Tibial artery (tissue), 4 donors: ENCODE measurements around the gene POP4.

ENCODE experiments used
- DNase-seq, 2 donors: peaks; one replicate each; pipeline ENCODE4 v3.0.0-alpha.2; 2019
- H3K27ac ChIP-seq, 2 donors: fragments of 200-600 bp; sonication (generic) in 1 of 2; 1 replicate in 1 of 2; 2 replicates in 1 of 2; pipeline ENCODE4 v1.5.1; 2018 to 2019; ENCODE audit warnings: mild to moderate bottlenecking in 1 of 2
- H3K27me3 ChIP-seq, 2 donors: fragments of 200-600 bp; sonication (generic) in 1 of 2; one replicate each; pipeline versions ENCODE4 v1.5.1 to v1.6.0; 2016 to 2019
- H3K36me3 ChIP-seq, 3 donors: fragments of 200-600 bp; sonication (generic) in 2 of 3; one replicate each; pipeline ENCODE4 v1.5.1; 2016 to 2019; ENCODE audit warnings: mild to moderate bottlenecking in 2 of 3
- H3K4me1 ChIP-seq, 4 donors: fragments of 200-600 bp; sonication (generic) in 2 of 4; 1 replicate in 3 of 4; 2 replicates in 1 of 4; pipeline ENCODE4 v1.5.1; 2016 to 2019
- H3K4me3 ChIP-seq, 2 donors: fragments of 200-600 bp; sonication (generic) in 1 of 2; 1 replicate in 1 of 2; 2 replicates in 1 of 2; pipeline ENCODE4 v1.5.1; 2018 to 2019; ENCODE audit warnings: mild to moderate bottlenecking in 2 of 2
- H3K9me3 ChIP-seq, 3 donors: fragments of 200-600 bp; sonication (generic) in 1 of 3; one replicate each; pipeline ENCODE4 v1.5.1; 2016 to 2019
- intact Hi-C: fragments of 100-400 bp; cut with DNase I; formaldehyde crosslinking; loops from one replicate; pipeline ENCODE4 v1.15.0; 2023; ENCODE audit warnings: low total_unique reads
- TF ChIP-seq, protein P1 (sequence below), 2 experiments: fragments of 200-600 bp in 1 of 2; fragments of 450-650 bp in 1 of 2; IDR thresholded peaks; one replicate each; pipeline ENCODE4 v1.5.1; 2017 to 2019; ENCODE audit warnings: antibody characterized with exemption in 2 of 2, mild to moderate bottlenecking in 1 of 2, moderate library complexity in 1 of 2

Gene POP4

DNA sequence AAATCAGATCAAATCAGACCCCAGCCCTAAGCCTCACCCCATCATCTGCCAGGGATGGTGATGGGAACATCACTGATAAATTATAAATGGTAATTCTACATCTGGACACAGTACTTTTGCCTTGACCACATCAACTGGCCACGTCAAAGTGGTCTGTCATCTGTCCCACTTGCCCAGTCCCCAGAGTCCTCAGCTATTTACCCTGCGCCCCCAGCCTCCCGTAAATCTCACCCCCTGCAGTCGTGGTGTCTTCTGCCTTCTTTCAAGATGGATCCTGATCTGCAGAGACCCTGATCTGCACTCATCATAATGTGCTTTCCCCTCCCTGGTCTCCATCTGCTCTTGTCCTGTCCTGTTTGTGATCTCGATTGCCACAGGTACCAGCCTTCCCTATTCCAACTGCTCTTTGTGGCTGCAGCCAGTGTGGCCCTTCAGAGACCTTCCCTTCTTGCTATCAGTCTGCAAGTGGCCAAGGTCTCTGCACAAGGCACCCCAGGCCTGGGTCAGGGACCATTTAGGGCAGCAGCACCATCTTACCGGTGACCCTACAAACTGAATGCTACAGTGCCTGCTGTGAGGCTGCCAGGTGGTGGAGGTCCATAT lies 26.7 kb upstream of the POP4 start:
- Histone ChIP-seq H3K9me3 (peaks cover 0 to 6% (median 0%) of the 10 kb centered on the region in 3 donors), H3K27me3 (peaks cover 0 to 43% of the 10 kb centered on the region in 2 donors), H3K36me3 (no peaks in the 10 kb centered on the region), H3K4me1 (no peaks in the 10 kb centered on the region), H3K27ac (no peak overlapping the region), H3K4me3 (no peak overlapping the region)
- intact Hi-C loops, result no loop called here
- TF ChIP-seq, protein P1, sequence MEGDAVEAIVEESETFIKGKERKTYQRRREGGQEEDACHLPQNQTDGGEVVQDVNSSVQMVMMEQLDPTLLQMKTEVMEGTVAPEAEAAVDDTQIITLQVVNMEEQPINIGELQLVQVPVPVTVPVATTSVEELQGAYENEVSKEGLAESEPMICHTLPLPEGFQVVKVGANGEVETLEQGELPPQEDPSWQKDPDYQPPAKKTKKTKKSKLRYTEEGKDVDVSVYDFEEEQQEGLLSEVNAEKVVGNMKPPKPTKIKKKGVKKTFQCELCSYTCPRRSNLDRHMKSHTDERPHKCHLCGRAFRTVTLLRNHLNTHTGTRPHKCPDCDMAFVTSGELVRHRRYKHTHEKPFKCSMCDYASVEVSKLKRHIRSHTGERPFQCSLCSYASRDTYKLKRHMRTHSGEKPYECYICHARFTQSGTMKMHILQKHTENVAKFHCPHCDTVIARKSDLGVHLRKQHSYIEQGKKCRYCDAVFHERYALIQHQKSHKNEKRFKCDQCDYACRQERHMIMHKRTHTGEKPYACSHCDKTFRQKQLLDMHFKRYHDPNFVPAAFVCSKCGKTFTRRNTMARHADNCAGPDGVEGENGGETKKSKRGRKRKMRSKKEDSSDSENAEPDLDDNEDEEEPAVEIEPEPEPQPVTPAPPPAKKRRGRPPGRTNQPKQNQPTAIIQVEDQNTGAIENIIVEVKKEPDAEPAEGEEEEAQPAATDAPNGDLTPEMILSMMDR (IDR thresholded peaks at IDR 0.05), result no peak
- DNase-seq, result no peak

DNA sequence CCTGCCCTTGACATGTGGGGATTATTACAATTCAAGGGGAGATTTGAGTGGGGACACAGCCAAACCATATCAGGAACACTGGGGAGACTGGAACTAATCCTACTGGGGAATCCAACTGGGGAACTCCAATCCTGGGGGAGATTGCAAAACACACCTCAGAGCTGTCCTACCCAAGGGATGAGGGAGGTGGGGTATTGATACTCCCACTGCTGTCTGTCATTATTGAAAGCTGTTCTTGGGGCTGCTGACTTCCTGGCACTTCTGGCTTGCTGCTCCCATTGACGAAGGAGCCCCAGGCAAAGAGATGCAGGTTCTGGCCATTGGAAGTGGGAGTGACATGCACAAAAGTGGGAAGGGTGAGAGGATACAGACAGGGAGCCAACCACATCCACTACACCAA lies 24.7 kb upstream of the POP4 start:
- H3K4me3 ChIP-seq, result no peak overlapping the region
- intact Hi-C loops, result no loop called here
- peaks cover 0 to 6% (median 0%) of the 10 kb centered on the region in 3 donors for H3K9me3 ChIP-seq
- no peak for DNase-seq
- no peaks in the 10 kb centered on the region for H3K36me3 ChIP-seq
- no peak overlapping the region for H3K27ac ChIP-seq
- H3K27me3 ChIP-seq, result peaks cover 0 to 36% of the 10 kb centered on the region in 2 donors
- TF ChIP-seq, protein P1 (IDR thresholded peaks at IDR 0.05), result no peak
- no peaks in the 10 kb centered on the region for H3K4me1 ChIP-seq

DNA sequence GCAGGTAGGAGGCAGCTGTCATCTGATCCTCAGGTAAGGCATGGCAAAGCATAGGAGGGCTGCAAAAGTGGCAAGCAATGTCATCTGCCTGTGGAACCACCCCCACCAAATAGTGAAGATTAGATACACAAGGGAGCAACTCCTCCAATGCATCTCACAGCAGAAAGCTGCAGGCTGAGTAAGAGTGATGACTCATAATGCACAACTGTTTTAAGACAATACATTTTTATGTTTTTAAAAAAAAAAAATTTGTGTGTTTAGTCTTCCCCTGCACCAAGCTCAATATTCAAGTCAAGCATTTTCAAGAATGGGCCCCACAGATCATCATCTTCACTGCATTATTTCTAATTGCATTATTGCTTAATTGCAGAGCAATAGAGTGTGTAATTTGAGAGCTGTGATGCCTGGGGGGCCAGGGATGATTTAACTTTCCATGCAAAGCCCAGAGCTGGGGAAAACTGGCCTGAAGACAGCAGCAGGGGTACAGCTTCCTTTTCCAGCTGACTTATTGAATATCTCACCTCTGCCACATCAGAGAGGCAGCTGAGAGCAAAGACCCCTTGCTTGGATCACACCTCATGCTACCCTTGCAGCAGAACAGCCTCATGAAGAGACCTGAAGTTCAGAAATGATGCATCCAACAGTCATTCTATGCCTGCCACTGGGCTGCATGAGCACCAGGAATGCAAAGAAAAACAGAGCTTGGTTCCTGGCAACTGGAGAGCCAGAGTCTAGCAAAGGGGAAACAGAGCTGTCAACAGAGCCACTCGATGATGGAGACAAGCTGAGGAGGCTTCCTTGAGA lies 22.7 kb upstream of the POP4 start:
- TF ChIP-seq, protein P1 (IDR thresholded peaks at IDR 0.05), result no peak
- intact Hi-C loops, result no loop called here
- Histone ChIP-seq H3K4me3 (no peak overlapping the region), H3K27me3 (peaks cover 0 to 26% of the 10 kb centered on the region in 2 donors), H3K4me1 (no peaks in the 10 kb centered on the region), H3K9me3 (peaks cover 0 to 6% (median 0%) of the 10 kb centered on the region in 3 donors), H3K27ac (no peak overlapping the region), H3K36me3 (no peaks in the 10 kb centered on the region)
- DNase-seq, result no peak

DNA sequence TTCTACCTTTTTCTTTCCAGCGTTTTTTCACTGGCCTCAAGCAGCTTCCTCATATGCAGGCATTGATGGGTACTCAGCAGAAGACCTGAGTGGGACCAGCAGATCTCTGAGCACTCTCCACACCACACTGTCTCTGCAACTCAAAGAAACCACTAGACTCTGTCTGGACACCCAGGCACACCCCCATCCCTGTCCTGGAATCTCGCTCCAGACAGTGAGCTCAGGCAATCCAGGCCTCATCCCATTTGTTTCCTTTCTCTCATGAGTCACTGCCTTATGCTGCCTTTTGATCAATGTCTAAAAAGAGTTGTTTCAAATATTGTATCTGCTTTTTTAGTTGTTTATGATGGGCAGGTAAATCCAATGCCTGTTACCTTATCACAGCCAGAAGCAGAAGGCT lies 19.7 kb upstream of the POP4 start:
- H3K4me1 ChIP-seq, result no peaks in the 10 kb centered on the region
- TF ChIP-seq, protein P1 (IDR thresholded peaks at IDR 0.05), result no peak
- H3K27me3 ChIP-seq, result peaks cover 0 to 21% of the 10 kb centered on the region in 2 donors
- H3K27ac ChIP-seq, result no peak overlapping the region
- no peaks in the 10 kb centered on the region for H3K36me3 ChIP-seq
- peaks cover 0 to 2% (median 0%) of the 10 kb centered on the region in 3 donors for H3K9me3 ChIP-seq
- H3K4me3 ChIP-seq, result no peak overlapping the region
- intact Hi-C loops, result no loop called here
- no peak for DNase-seq

DNA sequence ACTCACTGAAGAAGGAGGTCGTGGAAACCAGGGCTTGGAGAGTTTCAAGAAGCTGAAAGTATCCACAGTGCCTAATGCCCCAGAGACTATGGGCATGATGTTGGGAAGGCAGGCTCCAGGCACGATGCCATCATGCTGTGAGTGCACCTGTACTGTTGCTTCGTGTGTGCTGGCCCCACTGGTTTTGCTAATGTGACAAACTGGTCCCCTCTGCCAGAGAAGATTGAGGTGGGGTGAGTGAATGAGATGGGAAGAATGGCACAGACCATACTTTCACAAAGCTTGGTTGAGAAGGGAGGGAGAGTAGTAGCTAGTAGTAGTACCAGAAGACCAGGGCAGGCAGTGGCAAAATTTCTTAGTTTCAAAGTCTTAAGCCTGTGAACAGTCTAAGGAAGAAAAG lies 19.0 kb upstream of the POP4 start:
- H3K4me3 ChIP-seq, result no peak overlapping the region
- TF ChIP-seq, protein P1 (IDR thresholded peaks at IDR 0.05), result no peak
- H3K36me3 ChIP-seq, result no peaks in the 10 kb centered on the region
- H3K4me1 ChIP-seq, result no peaks in the 10 kb centered on the region
- no peak overlapping the region for H3K27ac ChIP-seq
- H3K9me3 ChIP-seq, result no peaks in the 10 kb centered on the region
- DNase-seq, result no peak
- intact Hi-C loops, result no loop called here
- peaks cover 0 to 22% of the 10 kb centered on the region in 2 donors for H3K27me3 ChIP-seq
